ENCODE data around the gene DTX2.
"Not testable (repeated sequence)": the region's sequence is repeated elsewhere in the genome, so short reads cannot be mapped to it uniquely, and the experiment has no call there.

Gene DTX2

GRCh38 chr7:76484456-76484855, 22.9 kb downstream of the DTX2 start:
- not testable (repeated sequence) for H3K27me3 ChIP-seq; H3K9me3 ChIP-seq; H3K4me3 ChIP-seq (ENCODE audit: low read depth in 1 of 2, low read length in 1 of 2); H3K27ac ChIP-seq; H3K4me1 ChIP-seq (ENCODE audit: control insufficient read depth in 1 of 2, insufficient read depth in 1 of 2, low read depth in 1 of 2, low read length in 1 of 2)
- peaks cover 39% of the 10 kb centered on the region for H3K36me3 ChIP-seq

- H3K4me1 ChIP-seq (ENCODE audit: control insufficient read depth in 1 of 2, insufficient read depth in 1 of 2, low read depth in 1 of 2, low read length in 1 of 2); H3K9me3 ChIP-seq; H3K27me3 ChIP-seq; H3K27ac ChIP-seq; H3K4me3 ChIP-seq (ENCODE audit: low read depth in 1 of 2, low read length in 1 of 2): not testable (repeated sequence)
- H3K36me3 ChIP-seq: peaks cover 30% of the 10 kb centered on the region
Measured at GRCh38 chr7:76485822-76486610, 24.5 kb downstream of the DTX2 start.

- not testable (repeated sequence) for H3K4me3 ChIP-seq (ENCODE audit: low read depth in 1 of 2, low read length in 1 of 2); H3K27ac ChIP-seq; H3K9me3 ChIP-seq; H3K27me3 ChIP-seq; H3K4me1 ChIP-seq (ENCODE audit: control insufficient read depth in 1 of 2, insufficient read depth in 1 of 2, low read depth in 1 of 2, low read length in 1 of 2)
- H3K36me3 ChIP-seq: peaks cover 25% of the 10 kb centered on the region
Measured at GRCh38 chr7:76486618-76487017, 25.1 kb downstream of the DTX2 start.

GRCh38 chr7:76487969-76488368, 26.5 kb downstream of the DTX2 start:
- H3K4me3 ChIP-seq (ENCODE audit: low read depth in 1 of 2, low read length in 1 of 2); H3K9me3 ChIP-seq; H3K27me3 ChIP-seq: not testable (repeated sequence)

GRCh38 chr7:76492139-76492538, 30.6 kb downstream of the DTX2 start:
- H3K9me3 ChIP-seq; H3K36me3 ChIP-seq; H3K27me3 ChIP-seq; H3K27ac ChIP-seq; H3K4me3 ChIP-seq (ENCODE audit: low read depth in 1 of 2, low read length in 1 of 2); H3K4me1 ChIP-seq (ENCODE audit: control insufficient read depth in 1 of 2, insufficient read depth in 1 of 2, low read depth in 1 of 2, low read length in 1 of 2): not testable (repeated sequence)

More at GRCh38 chr7:76487969-76488368, 26.5 kb downstream of the DTX2 start:
- not testable (repeated sequence) for H3K4me1 ChIP-seq (ENCODE audit: control insufficient read depth in 1 of 2, insufficient read depth in 1 of 2, low read depth in 1 of 2, low read length in 1 of 2); H3K27ac ChIP-seq
- H3K36me3 ChIP-seq: peaks cover 12% of the 10 kb centered on the region

- H3K4me3 ChIP-seq (ENCODE audit: low read depth in 1 of 2, low read length in 1 of 2); H3K9me3 ChIP-seq: not testable (repeated sequence)
Measured at GRCh38 chr7:76495717-76496116, 34.2 kb downstream of the DTX2 start.

GRCh38 chr7:76497918-76498582, 36.5 kb downstream of the DTX2 start:
- H3K27ac ChIP-seq; H3K27me3 ChIP-seq; H3K4me3 ChIP-seq (ENCODE audit: low read depth in 1 of 2, low read length in 1 of 2); H3K9me3 ChIP-seq; H3K4me1 ChIP-seq (ENCODE audit: control insufficient read depth in 1 of 2, insufficient read depth in 1 of 2, low read depth in 1 of 2, low read length in 1 of 2): not testable (repeated sequence)
- peaks cover 25% of the 10 kb centered on the region for H3K36me3 ChIP-seq

More at GRCh38 chr7:76495717-76496116, 34.2 kb downstream of the DTX2 start:
- H3K27me3 ChIP-seq; H3K27ac ChIP-seq; H3K36me3 ChIP-seq; H3K4me1 ChIP-seq (ENCODE audit: control insufficient read depth in 1 of 2, insufficient read depth in 1 of 2, low read depth in 1 of 2, low read length in 1 of 2): not testable (repeated sequence)

- H3K36me3 ChIP-seq: peaks cover 30% of the 10 kb centered on the region
- H3K4me3 ChIP-seq (ENCODE audit: low read depth in 1 of 2, low read length in 1 of 2): not testable (repeated sequence)
Measured at GRCh38 chr7:76498583-76499200, 37.2 kb downstream of the DTX2 start.

GRCh38 chr7:76499201-76499923, 37.9 kb downstream of the DTX2 start:
- peaks cover 31% of the 10 kb centered on the region for H3K36me3 ChIP-seq
- H3K4me3 ChIP-seq (ENCODE audit: low read depth in 1 of 2, low read length in 1 of 2); H3K27me3 ChIP-seq; H3K27ac ChIP-seq; H3K4me1 ChIP-seq (ENCODE audit: control insufficient read depth in 1 of 2, insufficient read depth in 1 of 2, low read depth in 1 of 2, low read length in 1 of 2); H3K9me3 ChIP-seq: not testable (repeated sequence)

More at GRCh38 chr7:76498583-76499200, 37.2 kb downstream of the DTX2 start:
- H3K27ac ChIP-seq; H3K27me3 ChIP-seq; H3K4me1 ChIP-seq (ENCODE audit: control insufficient read depth in 1 of 2, insufficient read depth in 1 of 2, low read depth in 1 of 2, low read length in 1 of 2); H3K9me3 ChIP-seq: not testable (repeated sequence)

GRCh38 chr7:76499924-76500241, 38.4 kb downstream of the DTX2 start:
- peaks cover 37% of the 10 kb centered on the region for H3K36me3 ChIP-seq
- not testable (repeated sequence) for H3K27ac ChIP-seq; H3K9me3 ChIP-seq; H3K27me3 ChIP-seq; H3K4me3 ChIP-seq (ENCODE audit: low read depth in 1 of 2, low read length in 1 of 2); H3K4me1 ChIP-seq (ENCODE audit: control insufficient read depth in 1 of 2, insufficient read depth in 1 of 2, low read depth in 1 of 2, low read length in 1 of 2)

GRCh38 chr7:76502224-76502623, 40.7 kb downstream of the DTX2 start:
- H3K4me3 ChIP-seq (ENCODE audit: low read depth in 1 of 2, low read length in 1 of 2); H3K9me3 ChIP-seq; H3K27ac ChIP-seq; H3K4me1 ChIP-seq (ENCODE audit: control insufficient read depth in 1 of 2, insufficient read depth in 1 of 2, low read depth in 1 of 2, low read length in 1 of 2); H3K27me3 ChIP-seq: not testable (repeated sequence)
- H3K36me3 ChIP-seq: peaks cover 57% of the 10 kb centered on the region

GRCh38 chr7:76502836-76503235, 41.3 kb downstream of the DTX2 start:
- not testable (repeated sequence) for H3K4me1 ChIP-seq (ENCODE audit: control insufficient read depth in 1 of 2, insufficient read depth in 1 of 2, low read depth in 1 of 2, low read length in 1 of 2); H3K27ac ChIP-seq

GRCh38 chr7:76503244-76503643, 41.7 kb downstream of the DTX2 start:
- H3K9me3 ChIP-seq; H3K27ac ChIP-seq; H3K4me3 ChIP-seq (ENCODE audit: low read depth in 1 of 2, low read length in 1 of 2); H3K27me3 ChIP-seq: not testable (repeated sequence)
- H3K4me1 ChIP-seq (ENCODE audit: control insufficient read depth in 1 of 2, insufficient read depth in 1 of 2, low read depth in 1 of 2, low read length in 1 of 2): peaks cover 9 to 11% of the 10 kb centered on the region in 2 experiments
- peaks cover 57% of the 10 kb centered on the region for H3K36me3 ChIP-seq

More at GRCh38 chr7:76502836-76503235, 41.3 kb downstream of the DTX2 start:
- not testable (repeated sequence) for H3K4me3 ChIP-seq (ENCODE audit: low read depth in 1 of 2, low read length in 1 of 2); H3K9me3 ChIP-seq; H3K27me3 ChIP-seq
- peaks cover 57% of the 10 kb centered on the region for H3K36me3 ChIP-seq
